Skeletal muscle satellite cell (primary cell): Measurements from ENCODE around the gene CYP4A22.

Experiments used
- H3K27me3 ChIP-seq: 2 replicates; pipeline ENCODE4 v1.7.0; 2013; ENCODE audit warnings: low read length; ENCODE audit not compliant: control insufficient read depth, insufficient read depth
- H3K36me3 ChIP-seq: 2 replicates; pipeline ENCODE4 v1.7.0; 2013; ENCODE audit warnings: mild to moderate bottlenecking, control low read depth, low read length; ENCODE audit not compliant: insufficient read depth
- H3K4me1 ChIP-seq: 2 replicates; pipeline ENCODE4 v1.7.0; 2013; ENCODE audit warnings: low read length; ENCODE audit not compliant: control insufficient read depth, insufficient read depth
- H3K4me2 ChIP-seq: 2 replicates; pipeline ENCODE4 v1.7.0; 2013; ENCODE audit warnings: mild to moderate bottlenecking, low read length
- H3K4me3 ChIP-seq: 2 replicates; pipeline ENCODE4 v1.7.0; 2013; ENCODE audit warnings: low read length
- H3K9ac ChIP-seq: 2 replicates; pipeline ENCODE4 v1.7.0; 2013; ENCODE audit warnings: mild to moderate bottlenecking, low read depth, low read length, moderate library complexity
- H3K9me3 ChIP-seq: replicated peaks from 2 replicates; pipeline ENCODE4 v1.7.0; 2013; ENCODE audit warnings: mild to moderate bottlenecking, control low read depth, low read length

CYP4A22 gene

DNA sequence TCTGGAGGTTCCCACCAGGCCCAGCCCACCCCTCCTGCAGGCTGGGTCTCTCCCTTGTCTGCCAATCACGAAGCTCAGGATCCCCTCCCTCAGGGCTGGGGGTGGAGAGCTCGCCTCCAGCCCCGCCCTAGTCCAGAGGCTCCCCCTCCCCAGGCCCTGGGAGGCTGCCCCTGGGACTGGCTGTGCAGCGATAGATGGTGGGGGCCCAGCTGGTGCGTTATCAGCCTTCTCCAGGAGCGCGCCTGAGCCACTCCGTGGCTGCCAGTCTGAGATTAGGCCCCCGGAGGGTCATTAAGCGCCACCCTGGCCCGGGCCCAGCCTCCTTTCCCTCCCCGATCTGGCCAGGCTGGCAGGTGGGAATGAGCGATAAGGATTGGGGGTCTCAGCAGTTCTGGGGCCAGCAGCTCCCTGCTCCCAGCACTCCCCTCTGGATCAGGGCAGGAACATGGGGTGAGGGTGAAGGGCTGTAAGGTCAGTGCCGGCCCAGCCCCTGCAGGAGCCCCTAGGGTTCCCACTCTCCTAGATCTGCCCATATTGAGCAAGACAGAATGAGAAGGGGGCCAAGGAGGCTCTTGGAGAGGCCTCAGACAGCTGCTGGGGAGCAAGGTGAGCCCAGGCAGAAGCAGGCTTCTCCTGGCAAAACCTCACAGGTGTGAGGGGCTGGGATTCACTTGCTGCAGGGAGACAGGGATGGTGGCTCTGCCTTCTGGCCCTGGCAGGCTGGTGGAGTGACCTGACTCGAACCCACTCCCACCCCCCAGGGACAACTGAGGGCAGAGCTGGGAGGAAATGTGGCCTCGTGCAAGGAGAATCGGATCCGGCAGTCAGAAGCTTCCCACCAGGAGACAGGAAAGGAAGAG, 44.1 kb downstream of the CYP4A22 start:
- H3K9me3 ChIP-seq: no peaks in the 10 kb centered on the region
- H3K4me3 ChIP-seq: no peak overlapping the region
- no peak overlapping the region for H3K9ac ChIP-seq
- H3K4me1 ChIP-seq: peaks cover 9% of the 10 kb centered on the region
- peaks cover 16% of the 10 kb centered on the region for H3K27me3 ChIP-seq
- H3K4me2 ChIP-seq: no peak overlapping the region
- H3K36me3 ChIP-seq: no peaks in the 10 kb centered on the region

DNA sequence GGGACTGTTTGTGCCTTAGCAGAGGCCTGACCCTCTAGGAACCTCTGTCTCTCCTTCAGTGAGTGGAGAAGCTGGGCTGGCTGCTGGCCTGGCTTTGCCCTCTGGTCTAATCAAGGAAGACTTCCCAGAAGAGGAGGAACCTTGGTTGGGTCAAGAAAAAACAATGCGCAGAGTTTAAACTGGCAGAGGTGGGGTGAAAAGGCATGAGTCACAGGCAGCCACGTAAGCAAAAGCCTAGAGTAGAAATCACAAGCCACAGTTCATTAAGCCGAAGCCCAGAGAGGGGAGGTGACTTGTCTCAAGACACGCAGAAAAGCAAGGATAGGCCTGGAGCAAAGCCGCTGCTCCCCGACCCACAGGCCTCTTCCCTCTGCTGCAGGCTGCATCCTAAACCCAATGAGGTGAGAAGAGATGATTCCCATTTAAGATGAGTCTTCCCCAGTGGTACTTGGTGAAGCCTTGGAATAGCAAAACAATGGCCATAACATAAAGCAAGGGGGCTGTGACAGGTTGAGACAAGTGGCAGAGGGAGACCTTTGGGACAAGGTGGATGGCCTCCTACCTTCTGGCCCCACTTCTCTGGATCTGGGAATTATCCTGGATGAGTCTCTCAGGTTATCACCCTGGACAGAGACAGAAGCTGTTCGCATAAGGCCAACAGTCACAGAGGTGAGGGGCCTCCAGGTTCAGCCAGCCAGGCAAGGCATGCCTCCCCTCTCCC, 44.9 kb downstream of the CYP4A22 start:
- Histone ChIP-seq H3K4me3 (no peak overlapping the region), H3K4me2 (no peak overlapping the region), H3K9me3 (no peaks in the 10 kb centered on the region), H3K27me3 (peaks cover 16% of the 10 kb centered on the region), H3K36me3 (no peaks in the 10 kb centered on the region), H3K4me1 (peaks cover 9% of the 10 kb centered on the region), H3K9ac (no peak overlapping the region)

DNA sequence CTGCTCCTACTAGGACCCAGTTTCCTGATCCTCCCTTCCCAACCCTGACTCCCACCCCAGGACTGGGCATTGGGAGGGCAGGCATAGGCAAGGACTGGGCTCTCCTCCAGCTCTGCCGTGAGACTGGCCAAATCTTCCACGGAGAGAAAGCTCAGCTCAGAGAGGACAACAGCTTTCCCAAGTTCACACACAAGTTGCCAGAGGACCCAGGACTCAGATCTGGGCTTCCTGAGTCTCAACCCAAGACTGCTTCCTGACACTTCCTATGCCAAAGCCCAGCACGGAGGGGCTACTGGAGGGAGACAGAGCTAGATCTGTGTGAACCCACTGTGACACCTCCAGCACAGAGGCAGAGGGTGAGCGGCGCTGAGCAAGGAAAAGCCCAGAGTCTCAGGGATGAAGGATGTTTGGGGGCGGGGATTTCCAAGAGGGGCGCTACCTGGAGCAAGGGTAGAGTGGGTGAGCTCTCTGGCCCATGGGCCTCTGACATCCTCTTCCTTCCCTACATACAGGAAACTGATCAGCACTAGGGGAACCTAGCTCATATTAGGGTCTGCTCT, 45.5 kb downstream of the CYP4A22 start:
- peaks cover 9% of the 10 kb centered on the region for H3K4me1 ChIP-seq
- H3K4me3 ChIP-seq: no peak overlapping the region
- H3K27me3 ChIP-seq: peaks cover 16% of the 10 kb centered on the region
- no peaks in the 10 kb centered on the region for H3K36me3 ChIP-seq
- no peak overlapping the region for H3K4me2 ChIP-seq
- H3K9ac ChIP-seq: no peak overlapping the region
- H3K9me3 ChIP-seq: no peaks in the 10 kb centered on the region

DNA sequence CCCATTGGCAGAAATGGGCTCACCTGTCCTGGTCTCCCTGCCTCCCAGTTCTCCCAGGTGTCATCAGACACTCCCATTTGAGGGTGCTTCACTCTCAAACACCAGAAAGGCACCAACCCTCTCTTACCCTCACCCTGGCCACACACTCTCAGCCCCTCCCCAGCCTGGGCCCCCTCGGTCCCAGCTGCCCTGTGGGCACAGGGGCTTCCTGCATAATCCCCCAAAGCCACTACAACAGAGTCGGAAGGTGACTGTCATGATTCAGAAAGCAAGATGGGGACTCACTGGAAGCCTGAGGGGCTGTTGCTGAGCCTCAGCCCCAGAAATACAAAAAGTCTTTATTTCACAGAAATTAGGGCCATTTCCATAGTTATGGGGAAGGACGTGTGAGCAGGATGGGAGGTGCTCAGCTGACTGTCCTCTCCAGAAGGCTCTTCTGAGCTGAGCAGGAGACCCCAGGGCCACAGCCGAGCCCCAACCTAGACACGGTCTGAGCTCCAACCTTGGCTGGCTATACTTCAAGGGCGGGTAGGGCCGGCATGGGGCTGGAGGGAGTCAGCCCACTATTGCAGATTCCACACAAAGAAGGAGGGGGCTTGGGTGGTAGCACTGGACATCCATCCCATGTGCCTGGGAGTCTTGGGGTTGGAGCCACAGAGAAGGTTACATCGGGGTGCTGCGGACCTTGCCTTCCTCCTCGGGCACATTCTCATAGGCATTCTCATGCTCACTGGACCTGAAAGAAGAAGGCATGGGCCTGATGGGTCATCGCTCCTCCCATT, 46.3 kb downstream of the CYP4A22 start:
- Histone ChIP-seq H3K4me3 (no peak overlapping the region), H3K36me3 (no peaks in the 10 kb centered on the region), H3K27me3 (peaks cover 16% of the 10 kb centered on the region), H3K4me2 (no peak overlapping the region), H3K4me1 (peaks cover 9% of the 10 kb centered on the region), H3K9me3 (no peaks in the 10 kb centered on the region), H3K9ac (no peak overlapping the region)

DNA sequence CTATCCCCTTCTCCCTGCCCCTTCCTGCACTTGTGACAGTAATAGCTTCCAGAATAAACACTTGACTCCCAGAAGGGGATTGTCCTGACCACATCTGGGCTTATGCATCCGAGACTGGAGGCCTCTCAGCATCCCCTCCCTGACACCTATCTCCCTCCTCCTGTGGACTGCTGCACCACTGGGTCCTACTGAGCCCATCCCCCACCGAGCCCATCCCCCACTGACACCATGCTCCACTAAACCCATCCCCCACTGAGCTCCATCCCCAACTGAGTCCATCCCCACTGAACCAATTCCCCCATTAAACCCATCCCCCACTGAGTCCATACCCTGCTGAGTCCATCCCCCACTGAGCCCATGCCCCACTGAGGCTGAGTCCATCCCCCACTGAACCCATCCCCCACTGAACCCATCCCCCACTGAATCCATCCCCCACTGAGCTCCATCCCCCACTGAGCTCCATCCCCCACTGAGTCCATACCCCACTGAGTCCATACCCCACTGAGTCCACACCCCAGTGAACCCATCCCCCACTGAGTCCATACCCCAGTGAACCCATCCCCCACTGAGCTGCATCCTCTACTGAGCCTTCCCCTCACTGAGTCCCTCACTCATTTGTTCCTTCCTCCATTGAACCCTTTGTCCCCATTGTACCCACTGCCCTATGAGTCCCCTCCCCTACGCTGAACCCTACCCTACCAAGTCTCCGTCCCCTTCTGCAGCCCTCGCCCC, 47.0 kb downstream of the CYP4A22 start:
- Histone ChIP-seq H3K4me1 (peaks cover 9% of the 10 kb centered on the region), H3K9me3 (no peaks in the 10 kb centered on the region), H3K36me3 (no peaks in the 10 kb centered on the region), H3K4me2 (no peak overlapping the region), H3K9ac (no peak overlapping the region), H3K27me3 (peaks cover 16% of the 10 kb centered on the region), H3K4me3 (no peak overlapping the region)

DNA sequence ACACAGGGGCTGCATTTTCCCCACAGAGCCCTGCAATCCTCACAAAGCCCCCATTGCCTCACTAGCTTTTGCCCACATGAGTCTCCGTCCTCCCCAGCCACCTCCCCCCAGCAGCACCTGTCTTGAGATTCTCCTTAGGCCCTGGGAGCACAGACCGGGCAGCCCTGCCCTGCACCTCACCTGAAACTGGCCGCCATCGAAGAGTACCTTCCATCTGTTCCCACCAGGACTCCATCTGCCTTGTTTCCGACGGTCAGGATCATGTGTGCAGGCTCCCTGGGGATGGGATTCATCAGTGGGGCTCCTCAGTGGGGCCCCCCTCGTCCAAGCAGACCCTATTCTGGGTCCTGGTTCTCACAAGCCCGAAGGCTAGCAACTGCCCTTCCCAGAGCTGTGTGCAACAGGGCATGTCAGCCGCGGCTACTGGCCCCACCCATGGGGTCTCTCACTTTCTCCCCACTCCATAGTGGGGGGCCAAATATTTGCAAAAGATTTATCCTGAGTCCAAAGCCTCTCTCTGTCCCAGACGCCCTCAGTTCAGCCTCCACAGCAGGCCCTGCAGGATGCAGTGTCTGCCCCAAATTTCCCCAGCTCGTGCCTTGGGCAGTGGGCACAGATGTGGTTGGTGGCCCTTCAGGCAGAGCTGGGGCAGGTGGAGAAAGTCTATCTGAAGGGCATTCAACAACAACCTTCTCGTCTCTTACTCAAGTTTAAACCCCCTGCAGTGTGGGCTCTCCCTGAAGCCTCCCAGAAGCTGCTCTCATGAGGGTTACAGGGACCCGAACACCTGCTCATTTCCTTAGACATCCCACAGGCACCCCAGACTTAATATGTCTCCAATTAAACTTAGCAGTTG, 47.8 kb downstream of the CYP4A22 start:
- no peak overlapping the region for H3K4me3 ChIP-seq
- no peak overlapping the region for H3K4me2 ChIP-seq
- peaks cover 16% of the 10 kb centered on the region for H3K27me3 ChIP-seq
- no peaks in the 10 kb centered on the region for H3K36me3 ChIP-seq
- no peaks in the 10 kb centered on the region for H3K9me3 ChIP-seq
- no peak overlapping the region for H3K9ac ChIP-seq
- H3K4me1 ChIP-seq: peaks cover 6% of the 10 kb centered on the region

DNA sequence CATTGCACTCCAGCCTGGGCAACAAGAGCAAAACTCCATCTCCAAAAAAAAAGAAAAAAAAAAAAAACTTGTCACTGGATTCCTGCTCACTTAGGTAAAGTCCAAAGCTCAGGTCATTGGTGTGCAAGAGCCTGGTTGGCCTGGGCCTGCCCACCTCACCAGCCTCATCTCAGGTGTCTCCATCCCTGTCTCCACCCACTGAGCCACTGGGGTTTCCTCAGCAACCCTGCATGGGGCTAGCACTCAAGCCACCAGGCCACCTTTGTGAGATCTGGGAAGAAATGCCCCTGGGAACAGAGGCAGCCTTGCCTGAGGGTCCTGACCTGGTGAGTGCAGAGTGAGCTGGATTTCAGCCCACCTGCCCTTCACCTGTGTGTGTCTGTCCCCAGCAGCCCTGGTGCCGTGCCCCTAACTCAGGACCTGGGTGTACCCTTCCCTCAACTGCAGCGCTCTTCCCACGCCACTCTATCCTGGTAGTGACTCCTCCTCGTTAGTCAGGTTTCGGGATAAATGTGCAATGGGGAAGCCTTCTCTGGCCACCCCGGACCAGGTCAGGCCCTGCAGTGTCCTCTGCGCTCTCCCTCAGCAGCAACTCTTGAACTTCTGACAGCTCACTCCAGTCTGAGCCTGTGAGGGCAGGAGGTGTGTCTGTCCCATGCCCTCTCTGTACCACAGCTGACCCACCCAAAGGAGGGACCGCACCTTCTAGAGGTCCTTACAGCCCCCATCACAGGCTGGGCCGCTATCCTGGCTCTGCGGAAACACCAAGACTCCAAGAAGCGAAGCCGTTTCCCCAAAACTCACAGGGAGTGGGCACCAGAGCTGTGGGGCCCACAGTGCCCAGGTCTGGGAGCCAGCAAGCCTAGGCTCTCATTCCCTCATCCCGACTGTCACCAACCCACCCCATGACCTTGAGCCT, 49.3 kb downstream of the CYP4A22 start:
- H3K4me3 ChIP-seq: no peak overlapping the region
- H3K36me3 ChIP-seq: no peaks in the 10 kb centered on the region
- peaks cover 8% of the 10 kb centered on the region for H3K27me3 ChIP-seq
- H3K9me3 ChIP-seq: no peaks in the 10 kb centered on the region
- no peak overlapping the region for H3K4me2 ChIP-seq
- H3K4me1 ChIP-seq: peaks cover 10% of the 10 kb centered on the region
- H3K9ac ChIP-seq: no peak overlapping the region

DNA sequence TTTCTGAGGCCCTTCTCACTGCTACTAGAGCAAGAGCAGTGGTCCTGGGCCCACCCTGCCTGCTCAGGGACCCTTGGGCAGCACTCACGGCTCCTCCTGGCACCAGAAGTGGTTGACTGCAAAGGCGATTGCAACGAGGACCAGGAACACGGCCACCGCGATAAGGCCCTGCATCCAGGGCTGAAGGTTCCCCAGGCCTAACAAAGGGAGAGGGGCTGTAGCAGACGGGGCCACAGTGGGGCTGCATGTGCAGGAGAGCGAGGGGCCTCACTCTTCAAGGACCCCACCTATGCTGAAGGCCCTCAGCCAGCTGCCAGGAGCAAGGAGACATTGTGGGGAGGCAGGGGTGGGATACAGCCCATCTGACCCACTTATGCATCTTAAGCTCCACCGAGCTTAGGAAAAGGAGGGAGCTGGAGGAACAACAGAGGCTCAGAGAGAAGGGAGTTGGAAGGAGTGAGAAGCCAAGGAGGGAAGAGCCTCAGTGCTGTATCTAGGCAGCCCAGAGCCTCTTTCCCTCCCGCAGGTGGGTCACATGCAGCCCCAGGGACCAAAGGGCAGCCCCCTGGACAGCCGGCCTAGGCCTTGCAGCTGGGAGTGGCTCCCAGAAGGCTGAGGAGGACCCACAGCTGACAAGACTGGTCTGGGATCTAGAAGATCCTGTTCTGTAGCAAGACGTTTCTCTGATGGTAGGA, 50.1 kb downstream of the CYP4A22 start:
- Histone ChIP-seq H3K27me3 (peaks cover 6% of the 10 kb centered on the region), H3K4me2 (no peak overlapping the region), H3K36me3 (no peaks in the 10 kb centered on the region), H3K9ac (no peak overlapping the region), H3K9me3 (no peaks in the 10 kb centered on the region), H3K4me1 (peaks cover 10% of the 10 kb centered on the region), H3K4me3 (no peak overlapping the region)

DNA sequence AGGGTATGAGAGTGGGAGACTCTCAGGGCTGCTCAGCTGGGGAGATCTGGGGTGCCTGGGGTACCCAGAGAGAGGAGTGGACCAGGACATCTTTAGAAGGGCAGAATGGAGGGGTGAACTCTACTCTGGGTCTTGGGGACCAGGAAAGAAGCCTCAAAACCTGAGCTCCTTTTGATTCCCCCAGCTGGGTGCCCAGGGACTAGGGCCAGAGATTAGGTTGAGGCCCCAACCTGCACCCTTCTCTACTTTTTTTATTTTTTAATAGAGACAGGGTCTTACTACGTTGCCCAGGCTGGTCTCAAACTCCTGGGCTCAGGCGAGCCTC, 50.6 kb downstream of the CYP4A22 start:
- no peak overlapping the region for H3K4me3 ChIP-seq
- no peaks in the 10 kb centered on the region for H3K36me3 ChIP-seq
- no peaks in the 10 kb centered on the region for H3K9me3 ChIP-seq
- no peak overlapping the region for H3K4me2 ChIP-seq
- peaks cover 10% of the 10 kb centered on the region for H3K4me1 ChIP-seq
- H3K9ac ChIP-seq: no peak overlapping the region
- H3K27me3 ChIP-seq: peaks cover under 1% of the 10 kb centered on the region
